GM20000 (cell line): Measurements from ENCODE around the gene NCKAP5.

Source experiments
- DNase-seq: peaks from one replicate; pipeline ENCODE4 v3.0.0; 2012; ENCODE audit warnings: low spot score
- TF ChIP-seq, protein P1 (sequence below): IDR thresholded peaks from 2 replicates; pipeline ENCODE4 v1.5.1; 2012; ENCODE audit warnings: mild to moderate bottlenecking, control low read depth; ENCODE audit errors: extremely low read depth, missing control alignments

Gene NCKAP5

DNA sequence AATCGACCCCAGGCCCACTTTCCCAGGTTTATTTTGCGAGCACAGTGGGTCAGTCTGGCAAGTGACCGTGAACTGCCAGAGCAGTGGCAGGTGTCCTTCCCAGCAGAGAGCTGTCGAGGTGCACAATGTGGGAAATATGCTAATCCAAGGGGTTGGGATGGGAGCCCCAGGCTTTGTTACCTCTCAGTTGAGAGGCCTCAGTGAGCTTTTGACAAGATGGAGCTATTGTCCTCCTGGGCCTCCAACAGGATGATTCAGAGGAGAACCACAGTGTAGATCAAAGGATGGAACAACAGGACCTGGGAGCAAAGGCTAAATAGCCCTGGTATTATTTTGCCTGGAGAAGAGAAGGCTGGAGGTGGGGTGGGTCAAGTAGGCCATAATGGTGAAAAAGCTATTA, 150.8 kb downstream of the NCKAP5 start:
- no peak for DNase-seq
- TF ChIP-seq, protein P1, sequence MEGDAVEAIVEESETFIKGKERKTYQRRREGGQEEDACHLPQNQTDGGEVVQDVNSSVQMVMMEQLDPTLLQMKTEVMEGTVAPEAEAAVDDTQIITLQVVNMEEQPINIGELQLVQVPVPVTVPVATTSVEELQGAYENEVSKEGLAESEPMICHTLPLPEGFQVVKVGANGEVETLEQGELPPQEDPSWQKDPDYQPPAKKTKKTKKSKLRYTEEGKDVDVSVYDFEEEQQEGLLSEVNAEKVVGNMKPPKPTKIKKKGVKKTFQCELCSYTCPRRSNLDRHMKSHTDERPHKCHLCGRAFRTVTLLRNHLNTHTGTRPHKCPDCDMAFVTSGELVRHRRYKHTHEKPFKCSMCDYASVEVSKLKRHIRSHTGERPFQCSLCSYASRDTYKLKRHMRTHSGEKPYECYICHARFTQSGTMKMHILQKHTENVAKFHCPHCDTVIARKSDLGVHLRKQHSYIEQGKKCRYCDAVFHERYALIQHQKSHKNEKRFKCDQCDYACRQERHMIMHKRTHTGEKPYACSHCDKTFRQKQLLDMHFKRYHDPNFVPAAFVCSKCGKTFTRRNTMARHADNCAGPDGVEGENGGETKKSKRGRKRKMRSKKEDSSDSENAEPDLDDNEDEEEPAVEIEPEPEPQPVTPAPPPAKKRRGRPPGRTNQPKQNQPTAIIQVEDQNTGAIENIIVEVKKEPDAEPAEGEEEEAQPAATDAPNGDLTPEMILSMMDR, result no peak

DNA sequence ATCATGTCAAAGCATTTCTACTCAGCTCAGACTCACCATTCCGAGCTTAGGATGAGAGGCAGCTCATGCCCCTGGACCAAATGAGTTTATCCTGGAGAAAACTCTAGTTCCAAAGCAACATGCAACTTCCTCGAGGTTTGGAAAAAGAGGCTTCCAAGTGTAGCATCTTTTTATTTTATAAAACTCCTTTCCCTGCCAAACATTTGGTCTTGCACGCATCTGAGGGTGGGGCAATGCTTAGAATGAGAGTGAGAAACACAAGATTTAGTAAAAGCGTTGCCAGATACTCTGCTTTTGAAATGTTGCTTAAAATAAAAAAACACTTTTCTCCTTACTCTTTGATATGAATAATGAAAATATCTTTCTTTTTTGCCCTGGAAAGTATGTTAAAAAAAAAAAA, 151.5 kb downstream of the NCKAP5 start:
- TF ChIP-seq, protein P1, result no peak
- no peak for DNase-seq

DNA sequence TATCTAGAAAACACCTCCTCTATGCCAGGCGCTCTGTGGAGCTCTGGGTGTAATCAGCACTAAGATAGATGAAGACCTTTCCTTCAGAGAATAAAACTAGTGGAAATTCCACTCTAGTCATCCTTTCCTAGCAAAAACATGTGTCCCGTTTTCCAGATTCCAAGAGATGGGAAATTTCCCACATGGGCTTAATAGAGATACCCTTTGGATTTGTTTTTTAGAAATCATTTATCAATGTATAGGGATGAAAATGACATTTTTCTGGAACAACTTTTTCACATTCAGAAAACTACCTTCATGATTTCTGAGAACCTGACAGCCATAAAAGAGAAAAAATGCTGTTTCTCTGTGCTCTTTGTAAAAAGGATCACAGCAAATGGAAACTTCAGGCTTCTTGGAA, 152.1 kb downstream of the NCKAP5 start:
- no peak for DNase-seq
- TF ChIP-seq, protein P1, result no peak

DNA sequence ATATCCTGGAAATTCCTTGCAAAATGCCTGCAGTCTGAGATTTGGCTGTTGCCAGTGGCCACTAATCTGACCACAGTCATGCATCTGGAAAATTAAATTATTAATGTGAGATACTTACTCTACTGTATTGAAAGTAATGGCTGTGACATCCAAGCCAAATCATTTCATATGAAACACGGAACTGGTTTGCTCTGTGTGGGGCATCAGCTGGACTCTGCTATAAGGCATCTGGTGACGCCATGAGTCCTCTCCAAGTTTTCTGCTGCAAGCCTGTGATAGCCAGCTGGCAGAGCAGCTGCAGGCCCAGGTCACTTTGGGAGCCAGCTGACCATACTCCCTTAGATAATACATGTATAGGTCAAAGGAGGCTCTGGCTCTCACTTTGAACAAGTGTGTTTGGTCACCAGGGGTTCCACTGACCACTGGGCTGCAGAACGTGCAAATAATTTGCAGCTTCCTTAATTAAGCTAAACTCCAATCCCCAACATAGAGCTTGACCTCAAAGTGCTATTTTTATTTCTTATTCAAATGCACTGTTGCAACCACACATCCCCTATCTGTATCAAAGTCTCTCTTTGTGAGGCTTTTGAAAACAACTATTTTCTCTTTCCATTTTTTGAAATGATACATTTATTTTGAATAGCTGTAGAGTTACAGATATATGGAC, 152.9 kb downstream of the NCKAP5 start:
- DNase-seq, result no peak

DNA sequence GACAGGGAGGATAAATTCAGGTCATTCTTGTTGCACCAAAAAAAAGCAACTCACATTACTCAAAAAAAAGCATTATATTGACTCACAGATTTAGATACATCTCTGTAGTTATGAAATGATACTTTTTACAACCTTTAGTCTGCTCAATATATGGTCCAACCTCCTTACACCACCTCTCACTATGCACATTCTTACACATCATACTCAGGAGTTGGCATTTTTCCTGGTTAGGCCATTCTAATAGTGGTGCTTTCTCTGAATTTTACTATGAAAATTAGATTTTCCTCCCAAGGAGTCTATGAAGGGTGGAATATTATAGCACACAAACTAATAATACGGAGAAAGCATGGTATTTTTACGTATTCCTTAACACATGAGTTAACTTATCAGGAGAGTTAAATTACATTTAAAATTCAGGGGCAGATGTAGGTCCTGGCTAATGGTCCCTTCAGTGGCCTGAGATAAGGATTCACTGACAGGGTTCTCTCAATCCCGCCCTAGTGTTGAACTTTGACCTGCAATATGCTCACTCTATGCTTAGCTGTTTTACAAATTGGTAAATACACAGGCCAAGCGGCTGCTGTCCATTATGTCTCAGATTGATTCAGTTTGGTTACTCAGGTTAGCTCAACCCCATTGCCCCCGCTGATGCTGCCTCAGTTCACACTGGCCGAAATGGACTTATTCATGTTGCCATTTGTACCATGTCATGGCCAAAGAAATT, 153.6 kb downstream of the NCKAP5 start:
- TF ChIP-seq, protein P1, result no peak
- DNase-seq, result no peak

More for the DNA sequence above, 152.9 kb downstream of the NCKAP5 start:
- TF ChIP-seq, protein P1, result no peak

DNA sequence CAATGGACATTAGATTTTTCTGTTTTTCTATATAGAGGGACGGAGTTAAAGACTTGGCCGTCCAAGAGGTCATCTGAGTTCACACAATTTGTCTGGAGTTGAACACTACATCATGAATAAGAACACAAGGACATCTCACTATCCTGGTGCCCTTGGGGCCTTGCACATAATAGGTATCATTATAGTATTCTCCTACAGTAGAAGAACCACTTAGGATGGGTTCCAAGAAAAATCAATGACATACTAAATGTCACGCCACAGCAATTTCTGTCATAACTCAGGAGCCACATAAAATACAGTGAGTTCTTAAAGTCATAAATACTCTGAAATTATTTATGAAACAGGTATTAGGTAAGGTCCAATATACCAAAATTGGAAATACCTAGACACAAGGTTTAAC, 154.4 kb downstream of the NCKAP5 start:
- TF ChIP-seq, protein P1, result no peak
- DNase-seq, result no peak

DNA sequence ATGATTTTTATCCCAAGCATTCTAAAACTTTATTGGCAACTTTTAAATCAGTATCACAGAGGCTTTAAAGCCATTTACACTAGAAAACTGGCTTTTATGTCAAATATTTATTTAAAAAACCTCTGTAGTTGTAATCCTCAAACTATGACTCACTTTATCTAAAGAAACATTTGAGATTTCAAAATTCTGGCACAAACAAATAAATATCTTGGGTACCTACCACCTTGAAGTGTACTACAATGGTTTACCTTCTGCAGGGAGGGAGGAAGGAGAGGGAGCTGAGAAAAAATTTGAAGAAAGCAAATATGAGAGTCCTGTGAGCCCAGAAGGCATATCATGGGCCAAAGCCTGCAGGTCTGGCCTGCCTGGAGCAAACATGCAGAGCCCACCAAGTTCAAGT, 155.6 kb downstream of the NCKAP5 start:
- TF ChIP-seq, protein P1, result no peak
- no peak for DNase-seq
